GM12865 (cell line): Measurements from ENCODE around the gene HIC1.

ENCODE experiments used
- DNase-seq: peaks from one replicate; pipeline ENCODE4 v3.0.0; 2010; ENCODE audit warnings: low read depth
- H3K4me3 ChIP-seq: 2 replicates; pipeline ENCODE4 v1.5.1; 2011; ENCODE audit warnings: mild to moderate bottlenecking, low read depth, low read length, control low read depth
- TF ChIP-seq, protein P1 (sequence below): IDR thresholded peaks from 2 replicates; pipeline ENCODE4 v1.5.1; 2011; ENCODE audit warnings: low read length, control low read depth, low read depth, inconsistent platforms; ENCODE audit not compliant: insufficient read depth; ENCODE audit errors: missing control alignments

Gene HIC1

GRCh38 chr17:2107506-2107905 is 52.6 kb downstream of the HIC1 start:
- DNase-seq: no peak
- H3K4me3 ChIP-seq: no peak overlapping the region
- TF ChIP-seq, protein P1, sequence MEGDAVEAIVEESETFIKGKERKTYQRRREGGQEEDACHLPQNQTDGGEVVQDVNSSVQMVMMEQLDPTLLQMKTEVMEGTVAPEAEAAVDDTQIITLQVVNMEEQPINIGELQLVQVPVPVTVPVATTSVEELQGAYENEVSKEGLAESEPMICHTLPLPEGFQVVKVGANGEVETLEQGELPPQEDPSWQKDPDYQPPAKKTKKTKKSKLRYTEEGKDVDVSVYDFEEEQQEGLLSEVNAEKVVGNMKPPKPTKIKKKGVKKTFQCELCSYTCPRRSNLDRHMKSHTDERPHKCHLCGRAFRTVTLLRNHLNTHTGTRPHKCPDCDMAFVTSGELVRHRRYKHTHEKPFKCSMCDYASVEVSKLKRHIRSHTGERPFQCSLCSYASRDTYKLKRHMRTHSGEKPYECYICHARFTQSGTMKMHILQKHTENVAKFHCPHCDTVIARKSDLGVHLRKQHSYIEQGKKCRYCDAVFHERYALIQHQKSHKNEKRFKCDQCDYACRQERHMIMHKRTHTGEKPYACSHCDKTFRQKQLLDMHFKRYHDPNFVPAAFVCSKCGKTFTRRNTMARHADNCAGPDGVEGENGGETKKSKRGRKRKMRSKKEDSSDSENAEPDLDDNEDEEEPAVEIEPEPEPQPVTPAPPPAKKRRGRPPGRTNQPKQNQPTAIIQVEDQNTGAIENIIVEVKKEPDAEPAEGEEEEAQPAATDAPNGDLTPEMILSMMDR: no peak

GRCh38 chr17:2108170-2108569 is 53.3 kb downstream of the HIC1 start:
- TF ChIP-seq, protein P1: no peak
- H3K4me3 ChIP-seq: no peak overlapping the region
- DNase-seq: peak; percentile 65

DNA sequence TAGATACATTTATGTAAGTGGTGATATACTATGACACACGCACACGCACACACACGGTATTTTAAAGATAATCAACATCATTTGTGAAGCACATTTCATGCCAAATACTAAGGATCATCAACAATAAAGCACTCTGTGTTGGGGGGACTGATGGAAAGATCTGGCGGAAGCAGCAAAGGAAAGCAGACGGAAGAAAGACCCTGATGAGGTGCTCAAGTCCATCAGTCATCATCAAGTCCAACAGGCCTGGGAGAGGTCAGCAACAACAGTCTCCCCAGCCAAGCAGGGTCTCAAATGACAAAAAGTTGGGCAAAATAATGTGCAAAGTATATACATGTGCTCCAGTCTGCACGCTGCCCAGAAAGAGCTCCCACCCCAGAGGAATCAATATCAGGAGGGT is 55.5 kb downstream of the HIC1 start:
- TF ChIP-seq, protein P1: no peak
- DNase-seq: no peak
- no peak overlapping the region for H3K4me3 ChIP-seq

- DNase-seq: no peak
Measured at GRCh38 chr17:2111691-2112090, 56.8 kb downstream of the HIC1 start.

More at GRCh38 chr17:2111691-2112090, 56.8 kb downstream of the HIC1 start:
- TF ChIP-seq, protein P1: no peak
- H3K4me3 ChIP-seq: no peak overlapping the region
